HTR-8/SVneo (cell line): ENCODE data around the gene VPS33A.
A peak's percentile ranks its signal among the peaks of the same experiment; 100 is the strongest.
"Not testable (repeated sequence)": the region's sequence is repeated elsewhere in the genome, so short reads cannot be mapped to it uniquely, and the experiment has no call there.

Source experiments
- DNase-seq: peaks from one replicate; pipeline ENCODE4 v3.0.0; 2011; ENCODE audit warnings: low spot score, mixed read lengths; ENCODE audit not compliant: insufficient read length
- FAIRE-seq: peaks from 2 replicates; lab custom pipeline; 2011; peaks lifted over from hg19 to GRCh38; lab: Jason Lieb, UNC

Gene VPS33A

DNA sequence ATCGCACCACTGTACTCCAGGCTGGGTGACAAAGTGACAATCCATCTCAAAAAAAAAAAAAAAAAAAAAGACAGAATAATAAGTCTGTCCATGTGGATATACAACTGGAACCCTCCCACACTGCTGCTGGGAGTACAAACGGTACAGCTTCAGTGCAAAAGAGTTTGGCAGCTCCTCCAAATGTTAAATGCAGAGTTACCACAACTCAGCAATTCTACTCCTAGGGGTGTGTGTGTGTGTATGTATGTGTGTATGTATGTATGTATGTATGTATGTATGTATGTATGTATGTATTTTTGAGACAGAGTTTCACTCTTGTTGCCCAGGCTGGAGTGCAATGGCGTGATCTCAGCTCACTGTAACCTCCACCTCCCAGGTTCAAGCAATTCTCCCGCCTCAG lies 7.4 kb downstream of the VPS33A start:
- DNase-seq, FAIRE-seq: not testable (repeated sequence)

DNA sequence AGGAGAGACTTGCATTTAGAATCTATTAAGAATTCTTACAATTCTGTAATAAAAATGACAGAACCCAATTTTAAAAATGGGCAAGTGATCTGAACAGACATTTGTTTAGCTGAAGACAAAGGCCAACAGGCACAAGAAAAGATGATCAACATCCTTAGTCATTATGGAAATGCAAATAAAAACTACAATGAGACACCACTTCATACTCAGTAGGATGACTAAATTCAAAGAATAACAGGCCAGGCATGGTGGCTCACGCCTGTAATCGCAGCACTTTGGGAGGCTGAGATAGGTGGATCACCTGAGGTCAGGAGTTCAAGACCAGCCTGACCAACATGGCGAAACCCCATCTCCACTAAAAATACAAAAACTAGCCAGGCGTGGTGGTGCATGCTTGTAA lies 7.8 kb downstream of the VPS33A start:
- not testable (repeated sequence) for FAIRE-seq, DNase-seq

DNA sequence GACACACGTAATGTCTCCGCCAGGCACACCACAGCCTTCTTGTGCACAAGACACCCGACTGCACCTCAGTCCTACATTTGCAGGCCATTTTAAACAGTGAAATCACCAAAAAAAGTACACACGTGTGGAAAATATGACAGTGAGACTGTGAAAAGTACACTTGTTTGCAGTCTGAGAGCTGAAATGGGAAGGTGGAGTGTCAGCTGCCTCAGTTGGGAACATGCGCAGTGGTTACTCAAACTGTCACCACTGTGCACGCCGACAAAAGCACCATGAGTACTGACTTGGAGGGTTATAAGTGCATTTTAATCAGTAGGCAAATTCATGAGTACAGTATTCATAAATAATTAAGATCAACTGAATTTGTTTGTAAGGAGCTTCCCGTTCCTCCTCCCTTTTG lies 15.8 kb downstream of the VPS33A start:
- DNase-seq = no peak
- no peak for FAIRE-seq

DNA sequence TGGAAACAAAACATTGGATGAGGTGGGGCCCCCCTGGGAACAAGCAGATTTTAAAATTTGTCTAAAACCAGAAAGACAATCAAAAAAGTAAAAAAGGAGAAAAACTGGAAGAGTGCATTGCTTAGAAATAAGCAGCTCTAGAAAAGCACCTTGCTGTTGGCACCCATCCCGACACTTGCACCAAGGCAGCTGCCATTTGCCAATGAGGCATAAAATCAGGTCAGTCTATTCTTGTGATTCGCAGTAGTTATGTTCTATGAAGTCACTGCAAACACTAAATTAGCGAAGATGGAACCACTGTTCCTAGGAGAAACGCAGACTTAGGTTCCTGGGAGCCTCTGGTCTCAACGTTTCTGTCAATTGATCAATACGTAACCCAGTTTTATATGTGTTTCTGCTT lies 16.2 kb downstream of the VPS33A start:
- no peak for DNase-seq
- FAIRE-seq = no peak

DNA sequence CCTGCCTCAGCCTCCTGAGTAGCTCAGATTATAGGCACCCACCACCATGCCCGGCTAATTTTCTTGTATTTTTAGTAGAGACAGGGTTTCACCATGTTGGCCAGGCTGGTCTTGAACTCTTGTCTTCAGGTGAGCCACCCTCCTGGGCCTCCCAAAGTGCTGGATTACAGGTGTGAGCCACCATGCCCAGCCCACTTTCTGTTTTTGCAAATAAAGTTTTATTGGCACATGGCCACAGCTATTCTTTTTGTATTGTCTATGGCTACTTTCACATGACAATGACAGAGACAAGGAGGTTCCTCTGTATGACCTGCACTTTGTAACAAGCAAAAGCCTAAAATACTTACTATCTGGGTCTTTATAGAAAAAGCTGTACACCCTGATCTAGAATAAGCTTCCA lies 20.7 kb downstream of the VPS33A start:
- FAIRE-seq (no peak), DNase-seq (no peak)

DNA sequence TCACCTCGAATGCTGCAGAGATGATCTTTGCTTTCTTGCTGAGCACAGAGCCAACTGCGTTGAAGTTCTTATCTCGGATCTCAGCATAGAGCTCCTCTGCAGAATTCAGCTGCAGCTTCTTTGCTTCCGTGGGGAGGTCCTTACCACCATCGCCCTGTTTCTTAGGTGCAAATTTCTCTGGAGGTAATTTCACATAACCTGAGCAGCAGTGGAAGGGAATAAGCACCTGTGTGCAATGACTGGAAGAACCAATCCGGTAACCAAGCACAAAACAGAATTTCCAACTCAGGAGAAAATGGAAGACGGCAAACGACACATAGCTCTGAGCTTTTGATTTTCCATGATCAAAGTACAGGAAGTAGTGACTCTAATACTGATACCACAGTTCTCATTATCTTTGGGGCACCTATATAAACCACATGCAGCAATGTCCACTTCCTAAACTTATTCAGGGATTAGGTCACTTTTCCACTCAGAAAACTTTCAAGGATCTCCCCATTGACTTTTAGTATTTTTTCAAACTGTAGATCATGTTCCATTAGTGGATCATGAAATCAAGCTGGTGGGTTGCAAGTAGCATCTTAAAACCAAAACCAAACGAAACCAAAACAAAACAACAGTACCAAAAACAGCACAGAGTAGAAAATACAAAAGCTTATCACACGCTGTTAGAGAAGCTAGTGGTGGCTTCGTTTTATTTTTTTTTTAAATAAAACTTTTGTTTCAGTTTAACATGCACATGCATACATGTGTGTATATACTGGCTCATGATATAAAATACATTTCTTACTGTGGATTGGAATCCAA lies 21.5 kb downstream of the VPS33A start:
- FAIRE-seq (no peak), DNase-seq (no peak)

DNA sequence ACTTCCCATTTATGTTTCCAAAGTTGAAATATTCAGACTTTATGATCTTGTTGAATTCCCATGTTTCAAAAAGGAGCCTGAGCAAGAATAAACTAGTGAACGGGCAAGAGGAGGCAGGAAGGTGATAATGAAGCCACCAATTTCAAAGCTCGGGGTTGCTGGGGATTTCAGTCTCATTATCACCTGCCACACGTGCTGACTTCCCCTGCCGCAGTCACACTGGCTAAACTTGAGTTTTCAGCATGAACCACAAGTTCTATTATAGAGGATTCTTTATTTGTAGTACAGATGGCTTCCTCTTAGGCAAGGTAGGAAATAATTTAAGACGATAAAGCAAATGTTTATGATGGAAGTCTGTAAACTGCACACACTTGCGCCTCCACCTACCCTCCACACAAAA lies 22.3 kb downstream of the VPS33A start:
- FAIRE-seq = no peak
- no peak for DNase-seq

DNA sequence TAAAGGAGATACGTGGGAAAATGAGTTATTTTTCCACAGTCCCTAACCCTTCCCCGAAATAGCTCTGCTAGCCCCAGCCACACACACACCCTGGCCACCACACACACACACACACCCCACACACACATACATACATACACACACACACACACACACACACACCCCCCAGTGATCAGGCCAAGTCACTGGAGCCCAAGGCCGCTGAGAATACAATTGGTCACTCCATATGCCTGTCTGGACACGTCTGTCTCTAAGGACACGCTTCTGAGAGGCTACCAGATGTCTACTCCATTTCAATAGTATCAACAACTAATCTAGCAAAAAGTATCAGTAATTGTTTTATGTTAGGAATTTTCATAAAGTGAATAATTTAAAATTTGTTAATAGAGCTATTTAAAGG lies 27.4 kb downstream of the VPS33A start:
- no peak for FAIRE-seq
- DNase-seq = no peak

DNA sequence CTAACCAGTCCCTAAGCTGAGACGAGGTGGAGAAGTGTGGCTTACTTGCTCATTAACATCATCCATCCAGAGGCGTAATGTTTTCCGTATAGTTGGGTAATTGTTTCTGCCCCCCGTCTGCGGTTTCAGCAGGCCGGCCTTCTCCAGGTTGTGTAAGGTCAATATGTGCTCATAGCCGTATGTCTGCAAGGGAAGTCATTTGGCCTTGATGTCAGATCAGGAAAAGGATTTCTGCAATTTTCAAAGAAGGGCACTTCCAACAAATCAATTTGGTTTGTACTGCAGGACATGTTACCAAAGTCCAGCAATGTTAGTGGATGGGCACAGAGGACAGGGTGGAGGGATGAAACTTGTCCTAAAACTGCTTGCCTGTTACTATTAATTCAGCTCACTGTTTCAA lies 30.6 kb downstream of the VPS33A start:
- no peak for FAIRE-seq
- DNase-seq = no peak

DNA sequence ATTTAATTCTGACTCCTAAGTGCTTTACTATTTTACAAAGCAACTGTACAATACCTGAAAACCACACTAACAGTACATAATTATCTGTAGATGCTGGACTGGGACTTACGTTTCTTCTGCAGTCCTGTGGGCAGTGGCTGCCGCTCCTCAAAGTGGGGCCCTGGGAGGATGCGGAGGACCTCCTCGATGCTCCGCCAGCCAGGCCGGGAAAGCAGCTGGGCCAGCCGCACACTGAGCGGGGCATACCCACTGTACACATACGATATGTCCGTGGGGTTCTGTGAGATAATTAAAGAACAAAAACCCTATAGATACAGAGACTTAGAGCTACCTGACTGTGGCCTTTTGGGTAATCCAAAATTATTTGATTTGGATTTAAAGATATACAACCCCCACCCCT lies 33.6 kb downstream of the VPS33A start:
- DNase-seq (no peak), FAIRE-seq (no peak)

DNA sequence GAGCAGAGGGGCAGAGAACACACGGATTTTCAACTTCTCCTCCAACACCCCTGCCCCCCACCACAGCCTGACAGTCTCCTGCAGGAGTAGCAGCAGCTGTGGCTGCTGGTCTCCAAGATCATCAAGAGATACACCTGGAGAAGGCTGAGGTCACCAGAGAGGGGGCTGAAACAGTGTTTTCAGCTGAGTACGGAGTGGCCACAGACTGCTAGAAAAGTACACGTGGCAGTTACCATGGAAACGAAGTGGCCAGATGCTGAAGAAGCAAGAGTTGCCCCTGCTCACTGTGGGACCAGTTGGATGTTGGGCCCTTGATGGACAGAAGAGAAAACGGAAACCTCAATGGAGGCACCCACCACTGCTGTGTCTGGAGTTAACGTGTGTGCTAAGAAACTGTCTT lies 35.5 kb downstream of the VPS33A start:
- no peak for DNase-seq
- FAIRE-seq = no peak

DNA sequence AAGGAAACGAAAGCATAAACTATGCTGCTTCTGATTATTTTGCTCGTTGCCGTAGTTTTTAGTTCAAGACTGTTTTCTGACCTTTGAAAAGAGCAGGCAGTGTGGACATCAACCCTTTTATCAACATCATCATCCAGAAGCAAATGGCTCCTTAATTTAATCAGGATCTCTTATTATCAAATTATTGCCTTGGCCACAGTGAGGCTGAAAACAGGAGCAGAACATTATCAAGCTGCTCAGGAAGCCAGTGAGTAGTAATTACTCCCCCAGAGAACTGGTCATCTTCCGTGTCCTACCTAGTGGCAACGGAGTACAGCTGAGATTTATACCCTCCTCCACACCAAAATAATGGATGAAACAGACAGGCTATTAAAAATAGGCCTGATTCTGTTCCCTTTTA lies 38.2 kb downstream of the VPS33A start:
- no peak for FAIRE-seq

DNA sequence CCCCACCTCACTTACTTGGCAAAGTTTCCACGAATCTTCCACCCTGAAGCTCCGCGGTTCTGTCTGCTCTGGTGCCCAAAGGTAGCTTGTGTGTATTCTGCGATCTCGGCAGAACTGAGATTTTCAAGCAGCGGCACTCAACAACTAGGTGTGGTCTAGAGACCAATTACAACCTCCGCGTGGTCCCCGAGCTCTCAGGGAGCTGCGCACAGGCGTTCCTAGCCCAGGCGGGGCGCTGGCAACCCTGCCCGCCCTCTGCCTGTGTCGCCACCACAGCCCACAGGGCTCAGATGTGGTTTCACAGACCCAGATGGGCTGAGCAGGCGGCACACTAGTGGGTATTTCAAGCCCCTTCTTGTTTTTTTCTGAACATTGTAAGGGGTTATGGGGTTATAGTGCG lies 39.0 kb downstream of the VPS33A start:
- DNase-seq (no peak), FAIRE-seq (no peak)

More for the DNA sequence above, 38.2 kb downstream of the VPS33A start:
- no peak for DNase-seq

DNA sequence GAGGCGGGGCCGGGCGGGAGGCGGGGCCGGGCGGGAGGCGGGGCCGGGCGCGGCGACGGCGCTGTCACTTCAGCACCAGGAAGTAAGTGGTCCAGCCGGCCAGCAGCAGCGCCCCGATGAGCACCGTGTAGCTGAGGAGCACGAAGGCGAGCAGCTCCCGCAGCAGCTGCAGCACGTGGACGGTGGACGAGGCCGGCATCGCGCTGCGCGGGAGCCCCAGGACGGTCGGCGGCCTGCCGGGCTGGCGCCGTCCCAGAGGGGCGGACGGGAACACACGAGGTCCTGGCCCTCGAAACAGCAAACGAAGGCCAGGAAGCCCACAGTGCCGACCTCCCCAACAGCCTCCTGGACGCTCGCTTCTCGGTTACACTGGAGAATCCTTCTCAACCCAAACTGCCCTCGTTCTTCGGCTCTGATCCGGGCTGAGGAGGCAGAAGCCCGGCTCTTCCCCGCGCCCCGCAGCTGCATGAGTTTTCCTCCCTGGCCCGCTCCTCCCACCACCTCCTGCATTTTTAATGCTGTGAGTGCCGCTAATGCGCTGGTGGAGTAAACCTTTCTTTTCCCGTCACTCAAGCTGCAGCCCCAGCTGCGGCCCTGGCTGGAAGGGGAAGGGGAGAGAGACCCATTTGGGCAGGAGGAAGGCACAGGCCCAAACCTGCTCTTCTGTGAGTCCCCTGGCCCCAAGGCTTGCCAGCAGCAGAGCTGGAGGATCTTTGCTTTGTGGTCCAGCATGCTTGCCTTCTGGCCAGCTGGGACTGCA lies 39.7 kb downstream of the VPS33A start:
- DNase-seq (no peak), FAIRE-seq (no peak)

DNA sequence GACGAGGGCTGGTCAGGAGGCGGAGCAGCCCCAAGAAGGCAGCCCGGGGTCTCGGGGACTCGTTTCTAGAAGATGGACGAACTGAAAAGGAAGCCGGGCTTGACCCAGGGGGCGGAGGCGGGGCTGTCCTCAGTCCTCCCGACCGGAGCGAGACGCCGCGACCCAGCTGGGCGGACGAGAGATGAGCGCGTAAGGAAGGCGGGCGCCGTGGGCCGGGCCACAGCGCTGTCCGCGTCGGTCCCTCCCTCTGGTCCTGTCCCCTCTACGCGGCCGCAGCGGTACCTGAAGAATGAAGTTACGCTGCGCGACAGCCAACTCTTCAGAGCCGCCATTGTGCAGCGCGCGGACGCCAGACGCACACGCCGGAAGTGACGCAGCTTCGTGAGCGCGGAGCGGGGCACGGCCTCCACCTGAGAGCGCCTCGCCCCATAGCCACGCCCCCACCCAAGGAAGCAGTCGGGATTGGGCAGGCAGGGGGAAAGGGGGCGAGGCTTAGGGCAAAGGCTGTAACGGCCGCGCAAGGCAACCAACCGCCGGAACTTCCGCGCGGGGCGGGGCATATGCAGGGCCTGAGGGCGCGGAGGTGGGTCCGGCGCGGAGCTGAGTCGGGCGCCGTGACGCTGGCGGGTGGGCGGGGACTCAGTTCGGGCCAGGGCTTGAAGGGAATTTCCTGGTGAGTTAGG lies 40.5 kb downstream of the VPS33A start, which contains the start of gene DIABLO:
TSS of gene DIABLO (minus strand) at position 370 of the 683 bp plus-strand sequence. CDS start at position 332, 38 bp downstream.
- FAIRE-seq (peak; percentile 99), DNase-seq (peak; percentile 98)

DNA sequence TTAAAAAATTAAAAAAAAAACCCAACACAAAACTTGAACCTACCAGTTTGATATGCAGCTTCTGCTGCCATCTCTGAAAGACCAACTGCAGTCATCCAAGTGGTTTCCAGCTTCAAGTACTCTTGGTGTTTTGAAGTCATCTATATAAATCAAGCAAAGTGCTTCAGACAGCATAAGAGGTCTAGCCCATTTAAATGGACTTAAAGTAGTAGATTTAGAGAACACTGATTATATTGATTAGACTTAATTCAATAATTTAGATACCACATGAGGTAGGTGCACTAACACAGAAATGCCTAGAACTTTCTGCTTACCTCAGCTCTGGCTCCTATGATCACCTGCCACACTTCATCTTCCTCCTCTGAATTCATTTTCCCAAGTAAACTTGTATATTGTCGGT lies 49.8 kb downstream of the VPS33A start:
- FAIRE-seq (no peak), DNase-seq (no peak)

DNA sequence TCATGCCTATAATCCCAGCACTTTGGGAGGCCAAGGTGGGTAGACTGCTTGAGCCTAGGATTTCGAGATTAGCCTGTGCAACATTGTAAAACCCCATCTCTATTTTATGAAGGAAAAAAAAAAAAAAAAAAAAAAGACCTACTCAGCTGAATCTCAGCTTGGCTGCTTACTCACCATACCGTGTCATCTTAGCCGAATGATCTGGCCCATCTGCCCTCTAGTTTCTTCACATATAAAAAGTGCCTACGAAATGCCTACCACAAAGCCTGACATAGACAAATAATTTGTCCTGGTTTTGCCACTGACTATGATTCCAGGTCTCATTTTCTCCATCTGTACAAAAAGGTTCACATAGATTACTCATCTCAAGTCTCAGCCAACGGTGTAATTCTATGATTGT lies 50.5 kb downstream of the VPS33A start:
- no peak for FAIRE-seq

DNA sequence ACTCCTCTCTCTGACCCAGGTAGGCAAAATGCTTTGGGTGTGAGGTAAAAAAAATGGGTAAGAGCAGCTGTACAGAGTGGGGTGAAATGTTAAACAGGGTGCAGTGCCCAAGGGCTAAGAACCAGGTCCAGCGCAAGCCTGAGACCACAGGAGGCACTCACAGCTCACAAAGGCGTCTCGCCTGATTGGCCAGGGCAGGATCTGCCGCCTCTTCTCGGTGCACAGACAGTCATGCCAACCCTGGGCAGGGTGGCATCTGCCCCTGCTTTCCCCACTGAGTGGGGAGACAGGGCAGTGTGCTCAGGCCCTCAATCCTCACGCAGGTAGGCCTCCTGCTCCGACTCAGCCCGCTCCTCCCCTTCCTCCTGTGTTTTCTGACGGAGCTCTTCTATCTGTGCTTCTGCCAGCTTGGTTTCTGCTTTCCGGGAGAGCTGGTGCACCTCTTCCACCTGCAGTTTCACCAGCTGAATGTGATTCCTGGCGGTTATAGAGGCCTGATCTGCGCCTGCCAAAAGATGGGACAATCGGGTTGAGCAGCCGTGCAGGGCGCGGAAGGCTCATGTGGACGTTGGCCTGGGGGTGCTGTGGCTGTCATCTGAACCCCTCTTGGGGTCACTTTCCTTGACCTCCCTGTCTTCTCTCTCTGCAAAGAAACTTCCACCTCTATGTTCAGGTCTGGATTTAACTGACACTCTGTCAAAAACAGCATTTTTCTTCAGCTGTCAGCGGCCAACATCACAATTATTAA lies 58.0 kb downstream of the VPS33A start:
- no peak for DNase-seq
- FAIRE-seq = no peak

More for the DNA sequence above, 50.5 kb downstream of the VPS33A start:
- no peak for DNase-seq

DNA sequence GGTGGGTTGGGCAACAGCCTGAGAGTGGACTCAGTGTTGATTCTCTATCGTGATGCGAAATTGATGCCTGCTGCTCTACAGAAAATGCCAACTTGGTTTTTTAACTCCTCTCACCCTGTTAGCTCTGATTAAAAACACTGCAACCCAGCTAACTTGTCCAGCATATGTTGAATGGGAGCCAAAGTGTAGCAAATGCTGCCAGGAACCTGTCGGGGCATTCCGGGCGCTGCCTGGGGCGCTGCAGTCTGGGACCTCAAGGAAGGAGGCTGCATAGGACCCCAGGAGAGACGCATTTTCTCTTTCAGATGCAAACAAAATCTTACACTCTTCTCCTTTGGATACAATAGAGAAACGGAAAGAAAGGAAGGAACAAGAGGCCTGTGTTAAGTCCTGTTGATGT lies 58.9 kb downstream of the VPS33A start:
- DNase-seq (no peak), FAIRE-seq (no peak)

DNA sequence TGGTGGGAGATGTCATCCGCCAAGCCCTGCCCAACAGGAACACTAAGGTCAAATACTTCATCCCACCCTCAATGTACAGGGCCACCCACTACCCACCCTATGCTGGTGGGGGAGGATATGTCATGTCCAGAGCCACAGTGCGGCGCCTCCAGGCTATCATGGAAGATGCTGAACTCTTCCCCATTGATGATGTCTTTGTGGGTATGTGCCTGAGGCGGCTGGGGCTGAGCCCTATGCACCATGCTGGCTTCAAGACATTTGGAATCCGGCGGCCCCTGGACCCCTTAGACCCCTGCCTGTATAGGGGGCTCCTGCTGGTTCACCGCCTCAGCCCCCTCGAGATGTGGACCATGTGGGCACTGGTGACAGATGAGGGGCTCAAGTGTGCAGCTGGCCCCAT lies 59.3 kb downstream of the VPS33A start:
- DNase-seq (no peak), FAIRE-seq (no peak)
